Fibroblast of skin of left biceps (primary cell): Measurements from ENCODE around the gene MRGPRD.
"Not testable (repeated sequence)": the region's sequence is repeated elsewhere in the genome, so short reads cannot be mapped to it uniquely, and the experiment has no call there.

Experiments
- DNase-seq, 2 experiments: peaks; one replicate each; pipeline ENCODE4 v3.0.0-alpha.2; 2013; ENCODE audit warnings: low read depth in 2 of 2

Gene MRGPRD

GRCh38 chr11:69005631-69006368 lies 25.0 kb upstream of the MRGPRD start:
- no peak for DNase-seq

GRCh38 chr11:69005183-69005630 lies 24.4 kb upstream of the MRGPRD start:
- no peak for DNase-seq

DNA sequence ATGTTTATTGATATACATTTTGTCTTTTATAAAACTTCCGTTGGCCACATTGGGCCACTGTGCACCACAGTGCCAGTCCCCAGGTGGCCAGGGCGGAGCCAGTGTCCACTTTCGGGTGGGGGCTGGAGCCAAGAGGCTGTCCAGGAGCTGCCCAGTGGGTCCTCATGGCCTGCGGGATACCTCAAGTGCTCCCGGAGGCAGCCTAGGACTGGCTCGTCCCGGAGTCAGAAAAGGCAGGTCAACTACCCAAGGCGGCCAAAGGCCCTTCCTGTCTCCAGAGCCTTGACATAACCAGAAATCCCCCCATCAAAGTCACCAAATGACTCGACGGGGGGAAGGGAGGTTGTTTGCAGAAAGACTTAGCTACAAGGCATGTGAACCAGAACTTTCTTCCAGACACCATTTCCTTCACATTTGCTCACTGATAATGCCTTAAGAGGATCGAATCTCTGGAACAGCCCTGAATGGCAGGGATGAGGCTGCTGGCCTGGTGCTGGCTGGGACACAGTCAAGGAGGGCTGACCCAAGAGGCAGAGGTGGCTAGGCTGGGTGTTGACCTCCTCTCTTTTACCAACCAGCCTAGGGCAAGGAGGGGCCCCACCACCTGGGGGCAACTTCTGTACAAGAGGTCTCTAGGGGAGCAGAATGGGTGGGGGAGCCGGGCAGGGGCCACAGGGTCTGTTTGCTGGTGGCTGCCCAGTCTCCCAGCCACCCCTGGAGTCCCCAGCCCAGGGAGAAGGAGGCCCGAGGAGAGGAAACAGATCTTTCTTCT lies 23.8 kb upstream of the MRGPRD start:
- DNase-seq: no peak

DNA sequence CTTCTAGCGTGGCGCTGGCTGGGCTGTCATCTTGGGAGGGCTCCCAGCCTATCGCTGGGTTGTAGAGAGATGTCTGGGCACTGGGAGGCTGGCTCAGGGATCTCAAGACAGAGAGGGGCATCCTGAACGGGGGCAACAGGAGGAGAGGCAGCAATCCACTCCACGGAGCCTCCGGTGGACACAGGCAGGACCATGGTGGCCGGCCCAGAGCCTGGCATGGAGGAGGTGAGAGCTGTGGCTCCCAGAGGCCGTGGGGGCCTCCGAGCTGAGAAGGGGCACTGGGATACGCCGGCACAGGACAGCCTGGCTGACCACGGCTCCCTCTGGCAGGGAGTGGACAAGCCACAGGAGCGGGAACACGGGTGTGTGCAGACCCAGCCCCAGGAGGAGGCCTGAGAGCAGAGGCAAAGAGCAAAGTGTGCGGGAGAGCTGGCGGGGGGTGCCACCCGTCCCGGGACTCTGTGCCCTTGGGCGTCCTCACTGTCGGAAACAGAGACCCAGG lies 23.1 kb upstream of the MRGPRD start:
- no peak for DNase-seq

- no peak for DNase-seq
Measured at GRCh38 chr11:69003301-69003865, 22.6 kb upstream of the MRGPRD start.

GRCh38 chr11:69002570-69003231 lies 21.9 kb upstream of the MRGPRD start:
- no peak for DNase-seq

DNA sequence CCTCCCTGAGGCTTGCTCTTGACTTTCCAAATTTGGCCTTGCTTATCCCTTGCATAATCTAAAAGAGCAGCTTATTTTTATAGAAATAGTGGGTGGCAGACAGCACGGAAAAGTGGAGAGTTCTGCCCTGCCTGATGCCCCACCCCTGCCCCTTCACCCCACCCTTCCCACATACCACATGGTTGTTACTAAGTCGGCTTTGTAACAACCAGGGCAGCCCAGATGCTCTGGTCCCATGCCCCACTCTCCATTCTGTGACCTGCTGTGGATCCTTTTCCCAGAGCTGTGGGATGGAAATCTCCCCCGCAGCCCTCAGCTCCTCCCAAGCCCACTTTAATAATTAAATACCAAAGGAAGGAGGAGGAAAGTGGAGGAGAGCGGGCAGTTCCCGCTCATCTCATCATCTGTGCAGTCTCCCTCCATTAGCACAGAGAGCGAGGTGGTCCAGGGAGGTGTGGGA lies 21.4 kb upstream of the MRGPRD start:
- DNase-seq: no peak

DNA sequence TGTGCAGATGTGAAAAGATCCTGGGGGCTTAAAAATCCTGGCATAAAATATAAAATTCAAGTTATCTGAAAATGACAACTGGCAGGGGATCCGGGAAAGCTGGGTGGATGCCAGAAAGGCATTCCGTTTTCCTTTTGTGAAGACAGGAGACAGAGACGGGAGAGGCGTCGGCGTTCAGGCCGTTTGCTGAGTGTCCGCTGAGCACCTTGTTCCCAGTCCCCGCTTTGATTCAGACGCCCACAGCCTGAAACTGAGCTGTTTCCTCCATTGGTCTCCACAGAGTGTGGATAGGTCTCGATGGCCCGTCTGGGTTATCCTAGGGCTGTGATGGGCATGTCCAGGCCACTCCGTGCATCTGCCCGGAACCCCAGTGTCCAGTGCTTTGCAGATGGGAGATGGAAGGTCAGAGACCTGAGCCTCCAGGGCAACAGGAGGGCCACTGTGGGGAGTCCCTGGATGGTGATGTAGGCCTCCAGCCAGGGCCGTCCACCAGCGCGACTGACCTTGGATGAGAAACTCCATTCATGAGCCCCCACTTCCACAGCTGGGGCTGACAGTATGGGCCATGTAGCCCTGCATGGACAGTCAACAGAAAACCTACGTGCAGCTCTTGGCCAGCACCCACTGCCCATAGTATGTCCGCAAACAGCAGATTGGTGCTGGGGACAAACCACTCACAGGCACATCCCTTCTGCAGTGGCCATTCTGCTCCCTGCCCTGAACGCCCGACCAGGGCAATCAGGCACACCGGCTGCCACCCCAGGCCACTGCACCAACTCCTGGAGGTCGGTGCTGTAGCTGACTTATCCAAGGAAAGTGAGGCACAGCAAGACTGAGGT lies 20.7 kb upstream of the MRGPRD start:
- DNase-seq: no peak

DNA sequence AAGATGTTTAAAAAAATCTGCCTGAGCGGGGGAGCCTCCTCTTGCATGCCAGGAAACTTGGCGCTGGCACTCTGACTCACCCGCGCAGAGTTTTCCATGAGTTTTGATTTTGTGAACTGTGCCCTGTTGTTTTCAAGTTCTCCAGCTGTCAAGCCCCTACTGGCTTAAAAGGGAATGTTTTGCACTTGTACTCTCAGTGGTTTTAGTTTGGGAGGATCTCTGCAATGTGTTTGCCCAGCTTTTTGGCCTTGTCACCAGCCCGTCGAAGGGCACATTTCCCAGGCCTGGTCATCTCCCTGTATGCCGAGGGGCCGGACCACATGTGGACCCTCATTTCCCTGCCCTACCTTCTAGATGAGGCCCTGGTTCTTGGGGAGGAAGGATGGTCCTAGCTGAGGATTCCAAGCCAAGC lies 20.1 kb upstream of the MRGPRD start:
- peak in 1 of 2 experiments; percentile 33 for DNase-seq

- no peak for DNase-seq
Measured at GRCh38 chr11:69000391-69000790, 19.6 kb upstream of the MRGPRD start.

DNA sequence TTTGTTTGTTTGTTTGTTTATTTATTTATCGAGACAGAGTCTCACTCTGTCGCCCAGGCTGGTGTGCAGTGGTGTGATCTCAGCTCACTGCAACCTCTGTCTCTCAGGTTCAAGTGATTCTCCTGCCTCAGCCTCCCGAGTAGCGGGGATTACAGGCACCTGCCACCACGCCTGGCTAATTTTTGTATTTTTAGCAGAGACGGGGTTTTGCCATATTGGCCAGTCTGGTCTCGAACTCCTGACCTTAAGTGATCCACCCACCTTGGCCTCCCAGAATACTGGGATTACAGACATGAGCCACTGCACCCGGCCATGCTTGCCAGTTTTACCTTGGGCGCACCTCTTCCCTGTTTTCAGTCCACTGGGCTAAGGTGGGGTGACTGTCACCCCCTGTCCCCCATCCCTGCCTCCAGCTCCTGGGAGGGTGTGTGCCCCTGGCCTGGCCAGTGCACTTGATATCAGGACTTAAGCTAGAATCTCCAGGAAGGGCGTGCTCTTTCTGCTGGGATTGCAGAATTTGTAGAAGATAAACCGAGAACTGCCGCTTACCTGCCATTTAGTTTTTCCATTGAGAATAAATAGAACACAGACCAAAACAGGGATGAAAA lies 19.1 kb upstream of the MRGPRD start:
- DNase-seq: not testable (repeated sequence)

- no peak for DNase-seq
Measured at GRCh38 chr11:68999093-68999747, 18.4 kb upstream of the MRGPRD start.

GRCh38 chr11:68998390-68998911 lies 17.7 kb upstream of the MRGPRD start:
- DNase-seq: no peak

GRCh38 chr11:68997995-68998348 lies 17.2 kb upstream of the MRGPRD start:
- no peak for DNase-seq

GRCh38 chr11:68997124-68997994 lies 16.6 kb upstream of the MRGPRD start:
- DNase-seq: no peak

GRCh38 chr11:68996376-68997123 lies 15.8 kb upstream of the MRGPRD start:
- DNase-seq: no peak

DNA sequence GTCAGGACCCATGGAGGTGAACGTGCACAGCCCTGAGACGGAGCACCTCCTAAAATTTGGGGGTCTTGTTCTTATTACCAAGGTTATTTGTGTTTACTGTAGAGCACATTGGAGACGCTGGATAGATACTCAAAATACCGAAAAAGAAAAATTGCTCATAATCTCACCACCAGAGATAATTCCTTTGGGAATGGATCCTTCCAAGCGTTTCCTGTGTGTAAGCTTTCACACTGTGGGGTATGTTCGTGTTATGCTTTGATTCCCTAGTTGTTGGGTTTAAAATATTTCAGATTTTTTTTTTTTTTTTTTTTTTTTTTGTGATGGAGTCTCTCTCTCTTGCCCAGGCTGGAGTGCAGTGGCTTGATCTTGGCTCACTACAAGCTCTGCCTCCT lies 14.1 kb upstream of the MRGPRD start:
- DNase-seq: no peak
